ENCODE measurements around the gene MBTPS1.

DNA sequence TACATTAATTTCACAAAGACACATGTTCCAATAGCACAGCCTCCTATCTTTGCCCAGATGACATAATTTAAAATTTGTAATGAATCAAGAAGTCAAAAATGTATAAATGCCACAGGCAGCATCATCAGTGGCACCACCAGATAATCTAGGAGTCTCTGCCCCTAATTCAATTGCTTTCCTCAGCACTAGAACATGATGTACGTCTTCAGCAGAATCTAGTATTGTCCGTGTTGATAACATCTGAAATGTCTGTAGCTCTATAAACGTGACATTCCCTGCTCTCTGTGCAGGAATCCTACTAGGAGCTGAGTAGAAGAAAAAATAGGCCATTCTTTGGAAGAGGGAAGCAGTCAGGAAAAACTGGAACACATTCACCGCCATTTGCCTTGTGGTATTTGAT, 52.8 kb downstream of the MBTPS1 start:
- TF ChIP-seq ZFP3 (CRISPR knock-in tag; IDR thresholded peaks at IDR 0.05): peak; percentile 94
- no peak for TF ChIP-seq CSDC2 (CRISPR knock-in tag; IDR thresholded peaks at IDR 0.05)
- TF ChIP-seq, protein P1, sequence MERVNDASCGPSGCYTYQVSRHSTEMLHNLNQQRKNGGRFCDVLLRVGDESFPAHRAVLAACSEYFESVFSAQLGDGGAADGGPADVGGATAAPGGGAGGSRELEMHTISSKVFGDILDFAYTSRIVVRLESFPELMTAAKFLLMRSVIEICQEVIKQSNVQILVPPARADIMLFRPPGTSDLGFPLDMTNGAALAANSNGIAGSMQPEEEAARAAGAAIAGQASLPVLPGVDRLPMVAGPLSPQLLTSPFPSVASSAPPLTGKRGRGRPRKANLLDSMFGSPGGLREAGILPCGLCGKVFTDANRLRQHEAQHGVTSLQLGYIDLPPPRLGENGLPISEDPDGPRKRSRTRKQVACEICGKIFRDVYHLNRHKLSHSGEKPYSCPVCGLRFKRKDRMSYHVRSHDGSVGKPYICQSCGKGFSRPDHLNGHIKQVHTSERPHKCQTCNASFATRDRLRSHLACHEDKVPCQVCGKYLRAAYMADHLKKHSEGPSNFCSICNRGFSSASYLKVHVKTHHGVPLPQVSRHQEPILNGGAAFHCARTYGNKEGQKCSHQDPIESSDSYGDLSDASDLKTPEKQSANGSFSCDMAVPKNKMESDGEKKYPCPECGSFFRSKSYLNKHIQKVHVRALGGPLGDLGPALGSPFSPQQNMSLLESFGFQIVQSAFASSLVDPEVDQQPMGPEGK (CRISPR knock-in tag; IDR thresholded peaks at IDR 0.05; ENCODE audit: borderline replicate concordance): no peak
- TF ChIP-seq ARNTL (CRISPR knock-in tag; IDR thresholded peaks at IDR 0.05; ENCODE audit: borderline replicate concordance, low read depth): no peak
- no peak for TF ChIP-seq OSR1 (CRISPR knock-in tag; IDR thresholded peaks at IDR 0.05)
- TF ChIP-seq, protein P2, sequence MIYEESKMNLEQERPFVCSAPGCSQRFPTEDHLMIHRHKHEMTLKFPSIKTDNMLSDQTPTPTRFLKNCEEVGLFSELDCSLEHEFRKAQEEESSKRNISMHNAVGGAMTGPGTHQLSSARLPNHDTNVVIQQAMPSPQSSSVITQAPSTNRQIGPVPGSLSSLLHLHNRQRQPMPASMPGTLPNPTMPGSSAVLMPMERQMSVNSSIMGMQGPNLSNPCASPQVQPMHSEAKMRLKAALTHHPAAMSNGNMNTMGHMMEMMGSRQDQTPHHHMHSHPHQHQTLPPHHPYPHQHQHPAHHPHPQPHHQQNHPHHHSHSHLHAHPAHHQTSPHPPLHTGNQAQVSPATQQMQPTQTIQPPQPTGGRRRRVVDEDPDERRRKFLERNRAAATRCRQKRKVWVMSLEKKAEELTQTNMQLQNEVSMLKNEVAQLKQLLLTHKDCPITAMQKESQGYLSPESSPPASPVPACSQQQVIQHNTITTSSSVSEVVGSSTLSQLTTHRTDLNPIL (CRISPR knock-in tag; IDR thresholded peaks at IDR 0.05; ENCODE audit: low read depth): no peak
- no peak for TF ChIP-seq ESRRG (CRISPR knock-in tag; IDR thresholded peaks at IDR 0.05)
